Fibroblast of gingiva (primary cell): ENCODE data around the gene PHTF2.
A peak's percentile ranks its signal among the peaks of the same experiment; 100 is the strongest.

Source experiments
- DNase-seq: peaks from one replicate; pipeline ENCODE4 v3.0.0-alpha.2; 2011; ENCODE audit warnings: low read depth

Gene PHTF2

DNA sequence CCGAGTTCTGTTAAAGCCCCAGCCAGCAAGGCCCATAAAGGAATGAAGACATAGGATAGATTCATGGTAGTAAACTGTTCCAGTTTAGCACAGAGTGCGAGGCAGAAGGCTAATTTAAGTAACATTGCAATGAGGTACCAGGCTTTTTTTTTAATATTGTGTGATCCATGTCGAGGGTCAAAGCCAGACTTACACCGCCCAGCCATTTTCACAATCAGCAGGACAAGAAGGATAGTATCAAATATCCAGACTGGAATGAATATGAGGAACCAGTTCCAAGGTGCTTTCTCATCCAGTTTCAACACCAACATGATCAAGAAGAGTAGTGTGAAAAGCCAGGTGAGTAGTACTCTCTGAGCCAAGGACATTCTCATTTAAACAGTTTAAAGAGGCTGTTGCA, 4.6 kb upstream of the PHTF2 start:
- peak; percentile 73 for DNase-seq

DNA sequence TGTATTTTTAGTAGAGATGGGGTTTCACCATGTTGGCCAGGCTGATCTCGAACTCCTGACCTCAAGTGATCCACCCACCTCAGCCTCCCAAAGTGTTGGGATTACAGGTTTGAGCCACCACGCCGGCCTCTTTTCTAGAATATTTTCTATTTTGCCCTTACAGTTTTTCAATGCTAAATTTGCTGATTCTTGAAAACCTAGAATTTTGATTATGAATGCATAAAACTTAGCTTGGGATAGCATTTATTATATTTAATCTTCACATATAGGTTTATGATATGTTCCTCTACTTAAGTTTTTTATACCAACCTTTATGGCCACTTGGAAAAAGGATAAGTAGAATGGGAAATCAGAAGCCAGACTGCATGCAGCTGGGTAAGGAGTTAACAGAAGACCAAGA, 2.5 kb upstream of the PHTF2 start:
- DNase-seq, result no peak

DNA sequence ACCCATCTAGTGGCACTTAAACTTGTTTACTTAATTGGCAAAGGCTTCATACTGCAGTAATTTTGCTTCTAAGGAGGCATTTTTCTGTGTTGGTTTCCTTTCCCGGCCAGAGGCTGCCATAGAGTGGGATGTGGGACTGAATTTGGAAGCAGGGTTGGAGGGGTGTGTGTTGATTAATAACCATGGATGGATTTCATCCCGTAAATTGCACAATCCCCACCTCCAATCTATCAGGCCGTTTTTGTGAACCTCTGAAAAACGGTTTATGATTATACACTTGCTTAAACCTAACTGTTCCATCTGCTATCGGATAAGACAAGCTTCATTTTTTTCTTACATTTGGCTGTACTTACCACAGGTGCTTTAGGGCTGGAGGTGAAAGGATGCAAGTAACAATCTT, 1.6 kb upstream of the PHTF2 start:
- DNase-seq, result no peak

DNA sequence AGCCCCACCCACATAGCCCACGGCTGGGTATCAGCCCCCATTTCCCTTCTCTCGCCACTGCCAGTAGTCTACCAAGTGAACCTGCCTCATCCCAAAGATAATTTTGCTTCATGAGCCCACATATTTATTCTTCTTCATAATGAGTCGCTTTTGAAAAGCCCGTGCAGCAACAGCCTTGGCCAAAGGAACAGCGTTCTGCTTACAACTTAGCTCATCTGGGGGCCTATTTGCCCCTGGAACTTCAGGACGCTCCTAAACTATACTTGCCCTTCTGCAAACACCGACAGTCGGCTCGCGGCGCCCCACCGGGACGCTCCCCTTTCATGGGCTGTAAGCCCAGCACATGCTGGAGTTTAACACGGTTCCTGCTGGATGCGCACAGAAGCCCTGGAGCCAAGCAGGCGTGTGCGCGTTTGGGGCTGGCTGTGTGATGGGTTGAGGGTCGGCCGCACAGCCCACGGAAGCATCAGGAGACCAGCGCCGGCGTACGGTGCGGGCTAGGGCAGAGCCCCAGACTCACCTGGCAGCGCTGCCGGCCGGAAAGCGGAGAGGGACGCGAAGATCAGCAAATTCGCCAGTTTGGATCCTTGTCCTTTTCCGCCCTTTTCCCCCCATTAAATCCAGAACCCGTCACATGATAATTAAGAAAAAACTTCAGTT, 709 bp upstream of the PHTF2 start:
- no peak for DNase-seq

GRCh38 chr7:77799078-77799964, 748 bp downstream of the PHTF2 start:
- DNase-seq, result peak; percentile 7

DNA sequence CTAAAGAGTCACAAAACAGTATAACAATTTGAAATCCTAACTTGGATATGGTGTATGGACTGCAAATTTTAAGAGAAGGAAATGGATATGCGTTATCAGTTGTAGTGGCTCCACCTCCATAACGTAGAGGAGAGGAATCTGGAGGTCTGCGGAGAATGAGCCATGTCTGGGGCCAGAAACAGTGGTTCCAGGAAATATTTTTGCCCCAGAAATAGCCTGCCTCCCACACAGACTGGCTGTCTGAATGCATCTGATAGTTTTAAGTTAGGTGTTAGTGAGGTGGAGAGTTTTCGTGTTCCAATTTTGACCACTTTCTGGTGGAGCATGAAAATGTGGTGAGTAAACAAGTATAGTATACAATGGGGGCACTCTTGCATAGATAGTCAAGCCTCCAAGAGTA, 1.6 kb downstream of the PHTF2 start:
- no peak for DNase-seq

DNA sequence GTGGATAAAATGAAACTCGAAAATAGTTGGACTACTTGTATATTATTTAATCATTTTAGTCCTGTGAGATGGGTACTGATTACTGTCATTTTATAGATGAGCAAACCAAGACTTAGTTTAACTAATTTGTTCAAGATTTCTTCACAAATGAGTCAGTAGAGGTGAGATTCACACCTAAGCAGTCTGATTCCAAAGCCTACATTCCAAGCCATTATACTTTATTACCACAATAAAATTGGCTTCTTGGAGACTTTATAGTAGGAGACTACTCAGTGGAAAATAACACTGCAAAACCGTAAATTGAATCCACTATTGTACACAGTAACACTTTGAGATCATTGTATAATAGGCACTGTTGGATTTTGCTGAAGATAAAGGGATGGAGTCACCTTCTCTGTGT, 2.2 kb downstream of the PHTF2 start:
- no peak for DNase-seq

GRCh38 chr7:77802557-77803405, 4.2 kb downstream of the PHTF2 start:
- no peak for DNase-seq

DNA sequence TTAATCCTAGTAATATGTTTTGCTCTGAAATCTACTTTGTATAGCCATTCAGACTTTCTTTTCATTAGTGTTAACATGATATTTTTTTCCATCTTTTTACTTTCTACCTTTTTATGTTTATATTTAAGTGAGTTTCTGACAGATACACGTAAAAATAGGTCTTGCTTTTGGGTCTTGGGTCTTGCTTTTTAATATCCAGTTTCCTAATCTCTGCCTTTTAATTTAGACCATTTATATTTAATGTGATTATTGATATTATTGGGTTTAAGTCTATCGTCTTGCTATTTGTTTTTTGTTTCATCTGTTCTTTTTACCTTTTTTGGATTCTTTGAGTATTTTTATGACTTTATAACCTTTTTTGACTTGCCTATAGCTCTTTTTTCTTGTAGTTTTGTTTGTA, 7.9 kb downstream of the PHTF2 start:
- DNase-seq, result no peak

DNA sequence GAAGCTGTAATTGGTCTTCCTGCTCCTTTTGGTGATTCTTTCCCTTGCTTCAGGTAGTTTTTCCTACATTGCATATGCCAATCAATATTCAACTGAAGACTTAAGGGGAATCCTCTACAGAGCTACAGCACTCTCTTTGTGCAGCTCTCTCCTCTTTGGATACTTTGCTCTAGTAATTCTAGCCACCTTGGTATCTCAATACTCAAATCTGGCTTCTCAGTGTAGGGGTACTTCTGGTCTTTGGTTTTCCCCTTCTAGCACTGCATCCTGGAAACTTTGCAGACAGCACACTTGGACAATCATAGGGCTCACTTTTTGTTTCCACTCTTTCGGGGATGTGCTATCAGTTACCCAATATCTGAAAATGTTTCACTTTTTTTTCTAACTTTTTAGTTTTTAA, 9.9 kb downstream of the PHTF2 start:
- no peak for DNase-seq

- no peak for DNase-seq
These were observed 13.1 kb downstream of the PHTF2 start for GRCh38 chr7:77811516-77812289.

DNA sequence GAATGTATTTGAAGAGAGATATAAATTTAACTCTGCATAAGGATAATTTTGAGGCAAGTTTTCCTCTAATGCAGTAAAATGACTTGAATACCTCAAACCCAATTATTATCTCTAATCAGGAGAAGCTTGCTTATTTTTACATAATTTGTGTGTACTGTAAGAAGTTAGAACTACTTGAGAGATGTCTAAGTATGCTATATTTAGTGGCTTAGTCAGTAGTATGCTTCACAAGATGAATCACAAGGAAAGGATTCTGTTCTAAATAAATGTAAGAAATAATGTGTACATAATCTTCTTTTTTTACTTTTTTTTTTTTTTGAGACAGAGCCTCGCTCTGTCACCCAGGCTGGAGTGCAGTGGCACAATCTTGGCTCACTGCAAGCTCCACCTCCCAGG, 13.7 kb downstream of the PHTF2 start:
- DNase-seq, result peak; percentile 54

- no peak for DNase-seq
These were observed 14.6 kb downstream of the PHTF2 start for GRCh38 chr7:77813180-77813579.

- no peak for DNase-seq
These were observed 20.4 kb downstream of the PHTF2 start for GRCh38 chr7:77819021-77819420.

- no peak for DNase-seq
These were observed 22.4 kb downstream of the PHTF2 start for GRCh38 chr7:77820967-77821366.

DNA sequence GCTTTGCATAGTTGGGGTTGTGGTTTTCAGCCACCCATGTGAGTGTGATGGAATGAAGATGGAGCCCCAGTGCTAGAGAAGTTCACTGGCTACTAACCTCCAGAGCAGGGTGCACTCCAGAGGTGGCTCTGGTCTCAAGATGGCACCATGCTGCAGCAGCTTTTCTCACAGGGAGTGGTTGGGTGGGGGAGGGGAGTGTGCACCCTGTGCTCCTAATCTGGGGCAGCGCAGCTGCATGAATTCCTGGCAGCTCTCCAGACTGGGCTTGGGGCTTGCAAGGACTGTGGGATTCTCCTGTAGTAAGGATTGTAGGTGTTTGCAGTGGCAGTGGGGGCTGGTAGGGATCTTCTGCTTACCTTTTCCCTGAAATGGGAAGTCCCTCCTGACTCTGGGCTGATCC, 23.7 kb downstream of the PHTF2 start:
- no peak for DNase-seq

- DNase-seq, result no peak
These were observed 25.2 kb downstream of the PHTF2 start for GRCh38 chr7:77823787-77824186.

GRCh38 chr7:77824636-77825035, 26.1 kb downstream of the PHTF2 start:
- DNase-seq, result no peak

GRCh38 chr7:77825131-77825530, 26.6 kb downstream of the PHTF2 start:
- no peak for DNase-seq

DNA sequence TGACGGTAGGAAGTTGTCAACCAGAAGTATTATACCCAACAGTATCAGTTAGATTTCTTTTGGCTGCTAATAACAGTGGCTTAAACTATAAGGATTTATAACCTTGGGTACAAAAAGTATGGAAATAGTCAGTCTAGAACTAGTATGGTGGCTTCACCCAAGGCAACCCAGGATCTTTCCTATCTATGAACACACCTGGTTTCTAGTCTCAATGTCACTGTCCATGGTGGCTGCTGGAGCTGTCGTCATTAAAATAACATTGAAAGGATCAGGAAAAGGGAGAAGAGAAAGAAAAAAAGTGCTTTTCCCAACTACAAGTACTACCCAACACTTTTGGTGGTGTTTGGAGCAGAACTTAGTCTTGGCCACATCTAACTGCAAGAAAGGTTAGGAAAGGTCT, 27.7 kb downstream of the PHTF2 start:
- no peak for DNase-seq

DNA sequence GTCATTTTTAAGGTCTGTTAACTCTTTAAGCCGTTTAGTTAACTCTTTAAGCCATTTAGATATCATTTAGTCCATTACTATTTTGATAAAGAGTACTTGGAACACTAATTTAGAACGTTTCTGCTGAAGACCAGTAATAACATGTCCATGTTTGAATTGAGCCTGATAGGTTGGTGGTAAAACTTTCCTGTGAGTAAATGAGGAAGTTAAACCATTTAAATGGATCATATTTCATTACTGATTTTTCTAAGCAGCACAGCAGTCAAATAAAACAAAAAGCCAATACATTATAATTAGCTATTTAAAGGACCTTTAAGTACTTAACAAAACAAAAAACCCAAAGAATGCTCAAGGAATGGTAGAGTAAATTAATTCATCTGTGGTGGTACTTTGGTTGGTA, 29.4 kb downstream of the PHTF2 start:
- no peak for DNase-seq
